GM13976 (cell line): ENCODE results near the gene PAWR.
"Not testable (repeated sequence)": the region's sequence is repeated elsewhere in the genome, so short reads cannot be mapped to it uniquely, and the experiment has no call there.

Experiments used
- DNase-seq: peaks from one replicate; pipeline ENCODE4 v3.0.0; 2012; ENCODE audit warnings: low spot score
- CTCF ChIP-seq: IDR thresholded peaks from 2 replicates; pipeline ENCODE4 v1.5.1; 2012; ENCODE audit warnings: borderline replicate concordance, mild to moderate bottlenecking; ENCODE audit not compliant: insufficient read depth; ENCODE audit errors: extremely low read depth, missing control alignments, control extremely low read depth
- in situ Hi-C: fragments of 300-500 bp; cut with MboI; formaldehyde crosslinking; loops from one replicate; pipeline ENCODE4 v1.12.0; 2022; ENCODE audit warnings: low sequenced_read_pairs, mixed read lengths, inconsistent platforms; ENCODE audit not compliant: unreplicated experiment

PAWR gene

GRCh38 chr12:79655036-79655435, 35.7 kb downstream of the PAWR start:
- in situ Hi-C loops, result no loop called here
- no peak for TF ChIP-seq CTCF
- DNase-seq, result no peak

GRCh38 chr12:79652521-79652920, 38.2 kb downstream of the PAWR start:
- no peak for DNase-seq
- no peak for TF ChIP-seq CTCF
- in situ Hi-C loops, result no loop called here

- in situ Hi-C loops, result no loop called here
- DNase-seq, result no peak
- no peak for TF ChIP-seq CTCF
Measured at GRCh38 chr12:79650440-79650839, 40.3 kb downstream of the PAWR start.

GRCh38 chr12:79648881-79649280, 41.9 kb downstream of the PAWR start:
- no peak for DNase-seq
- in situ Hi-C loops, result no loop called here
- no peak for TF ChIP-seq CTCF

- in situ Hi-C loops, DNase-seq: not testable (repeated sequence)
Measured at GRCh38 chr12:79646843-79647242, 43.9 kb downstream of the PAWR start.

GRCh38 chr12:79645235-79645630, 45.5 kb downstream of the PAWR start:
- in situ Hi-C loops, result no loop called here
- no peak for TF ChIP-seq CTCF
- no peak for DNase-seq

- no peak for TF ChIP-seq CTCF
- in situ Hi-C loops, result no loop called here
- no peak for DNase-seq
Measured at GRCh38 chr12:79644274-79645234, 46.2 kb downstream of the PAWR start.
